ENCODE data around the gene SLC25A4. TPM values are rescaled to one million over a fixed set of nuclear protein-coding genes. Genes with fewer than 3 reads are reported as not detected.
"Not testable (repeated sequence)": the region's sequence is repeated elsewhere in the genome, so short reads cannot be mapped to it uniquely, and the experiment has no call there.

SLC25A4 gene
- total and polyA plus RNA-seq, 2 of the 13 experiments (the other 11 are each of a cell fraction or from before 2014, with no cell fraction given), result 30.3 to 42.1 TPM

DNA sequence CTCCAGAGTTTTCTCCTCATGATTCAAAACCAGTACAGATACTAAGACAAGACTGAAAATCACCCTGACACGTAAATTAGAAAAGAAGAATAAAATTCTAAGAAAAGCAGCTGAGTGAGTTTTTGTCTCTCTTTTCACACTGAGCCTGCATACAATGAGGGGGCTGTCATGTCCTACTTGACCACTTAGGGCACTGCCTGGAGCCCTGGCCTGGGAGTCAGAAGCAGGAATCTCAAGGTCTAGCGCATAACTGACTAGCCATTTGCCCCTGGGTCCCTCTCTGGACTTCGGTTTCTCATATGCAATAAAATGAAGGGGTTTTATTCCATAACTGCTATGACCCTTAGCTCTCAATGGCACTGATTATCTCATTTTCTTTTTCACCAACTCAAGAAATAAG is 36.7 kb upstream of the SLC25A4 start (continued):
- TF ChIP-seq ZSCAN31 (CRISPR knock-in tag; IDR thresholded peaks at IDR 0.05; ENCODE audit: low read depth) (no peak), ZNF652 (CRISPR knock-in tag; IDR thresholded peaks at IDR 0.05; ENCODE audit: borderline replicate concordance, low read depth) (no peak)

DNA sequence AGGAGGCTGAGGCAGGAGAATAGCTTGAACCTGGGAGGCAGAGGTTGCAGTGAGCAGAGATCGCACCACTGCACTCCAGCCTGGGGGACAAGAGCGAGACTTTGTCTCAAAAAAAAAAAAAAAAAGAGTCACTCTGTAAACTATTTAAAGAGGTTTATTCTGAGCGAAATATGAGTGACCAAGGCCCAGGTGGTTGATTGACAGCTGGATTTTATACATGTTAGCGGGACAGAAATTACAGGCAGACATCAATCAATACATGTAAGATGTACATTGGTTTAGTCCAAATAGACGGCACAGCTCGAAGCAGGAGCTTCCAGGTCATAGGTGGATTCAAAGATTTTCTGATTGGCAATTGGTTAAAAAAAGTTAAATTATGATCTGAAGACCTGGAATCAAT is 35.5 kb upstream of the SLC25A4 start:
- in situ Hi-C loops (cut with HindIII; ENCODE audit: extremely low pct_ligation_motif_present, low pct_unique_long_range_greater_than_20kb); H3K9me3 ChIP-seq (ENCODE audit: low read length); intact Hi-C loops (cut with micrococcal nuclease; ENCODE audit: unreplicated experiment); H2AFZ ChIP-seq (ENCODE audit: low read length); BruUV-seq (replicated peaks); CTCF ChIA-PET (ENCODE audit: low intra/inter-chr PET ratio, low total read pairs); FAIRE-seq; DNase-seq (ENCODE audit: low spot score); H3K9ac ChIP-seq (ENCODE audit: insufficient read depth, low read depth, low read length); ATAC-seq; H4K20me1 ChIP-seq (ENCODE audit: insufficient read depth, low read length); H3K27me3 ChIP-seq (ENCODE audit: control insufficient read depth in 1 of 2, insufficient read depth in 2 of 2, low read length in 2 of 2); H3K27ac ChIP-seq (ENCODE audit: extremely low read length, insufficient read depth, low read length); H3K4me2 ChIP-seq (ENCODE audit: low read depth, low read length); H3K36me3 ChIP-seq (replicated peaks in 1 of 2; ENCODE audit: control insufficient read depth in 1 of 2, insufficient read depth in 2 of 2, low read length in 2 of 2); H3K4me3 ChIP-seq (replicated peaks in 1 of 3; ENCODE audit: insufficient read depth in 1 of 3, low read depth in 2 of 3, low read length in 3 of 3); H3K79me2 ChIP-seq (ENCODE audit: insufficient read depth, low read length): not testable (repeated sequence)
- POLR2A ChIA-PET, result interaction anchor here (1.4 kb wide), 1 partner anchor 35 kb away, joined by 3 read pairs; the partner anchor contains the start of gene SLC25A4
- H3K4me1 ChIP-seq (ENCODE audit: insufficient read depth, low read length), result peaks cover 23% of the 10 kb centered on the region
- 33% methylated on average over 6 of the region's 6 CpGs for WGBS (ENCODE audit: low lambda C conversion rate)

DNA sequence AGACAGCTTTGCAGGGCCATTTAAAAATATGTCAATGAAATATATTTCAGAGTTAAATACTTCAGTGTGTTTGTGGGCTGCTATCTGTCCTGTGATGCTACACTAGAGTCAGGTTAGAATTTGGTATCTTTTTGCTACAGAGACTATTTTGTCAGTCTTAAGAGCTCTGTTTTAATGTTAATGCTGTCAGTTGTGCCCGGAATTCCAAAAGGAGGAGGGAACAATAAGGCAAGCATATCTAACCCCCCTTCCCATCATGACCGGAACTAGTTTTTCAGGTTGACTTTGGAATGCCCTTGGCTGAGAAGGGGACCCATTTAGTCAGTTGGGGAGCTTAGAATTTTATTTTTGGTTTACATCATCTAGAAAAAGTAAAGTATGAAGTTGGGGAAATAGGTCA is 34.9 kb upstream of the SLC25A4 start:
- ATAC-seq, result no peak
- Histone ChIP-seq H3K4me1 (ENCODE audit: insufficient read depth, low read length) (peaks cover 23% of the 10 kb centered on the region), H3K9ac (ENCODE audit: insufficient read depth, low read depth, low read length) (no peak overlapping the region), H3K27ac (ENCODE audit: extremely low read length, insufficient read depth, low read length) (no peak overlapping the region), H3K4me2 (ENCODE audit: low read depth, low read length) (no peak overlapping the region), H3K4me3 (replicated peaks in 1 of 3; ENCODE audit: insufficient read depth in 1 of 3, low read depth in 2 of 3, low read length in 3 of 3) (no peak overlapping the region), H3K9me3 (ENCODE audit: low read length) (no peaks in the 10 kb centered on the region), H4K20me1 (ENCODE audit: insufficient read depth, low read length) (no peaks in the 10 kb centered on the region), H2AFZ (ENCODE audit: low read length) (no peak overlapping the region), H3K79me2 (ENCODE audit: insufficient read depth, low read length) (no peaks in the 10 kb centered on the region), H3K27me3 (ENCODE audit: control insufficient read depth in 1 of 2, insufficient read depth in 2 of 2, low read length in 2 of 2) (no peaks in the 10 kb centered on the region), H3K36me3 (replicated peaks in 1 of 2; ENCODE audit: control insufficient read depth in 1 of 2, insufficient read depth in 2 of 2, low read length in 2 of 2) (no peaks in the 10 kb centered on the region)
- 31% methylated on average over 2 of the region's 2 CpGs for WGBS (ENCODE audit: low lambda C conversion rate)
- ChIA-PET CTCF (ENCODE audit: low intra/inter-chr PET ratio, low total read pairs) (no interaction called here), POLR2A (no interaction called here)
- FAIRE-seq, result no peak
- in situ Hi-C loops (cut with HindIII; ENCODE audit: extremely low pct_ligation_motif_present, low pct_unique_long_range_greater_than_20kb), result no loop called here
- DNase-seq (ENCODE audit: low spot score), result no peak
- intact Hi-C loops (cut with micrococcal nuclease; ENCODE audit: unreplicated experiment), result no loop called here
- no peak for TF ChIP-seq ZNF441 (CRISPR knock-in tag; IDR thresholded peaks at IDR 0.05; ENCODE audit: borderline replicate concordance)
- TF ChIP-seq, protein P1, sequence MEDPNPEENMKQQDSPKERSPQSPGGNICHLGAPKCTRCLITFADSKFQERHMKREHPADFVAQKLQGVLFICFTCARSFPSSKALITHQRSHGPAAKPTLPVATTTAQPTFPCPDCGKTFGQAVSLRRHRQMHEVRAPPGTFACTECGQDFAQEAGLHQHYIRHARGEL (CRISPR knock-in tag; IDR thresholded peaks at IDR 0.05), result no peak
- TF ChIP-seq SMAD3 (CRISPR knock-in tag; IDR thresholded peaks at IDR 0.05), result no peak
- no peak for TF ChIP-seq ARNTL (CRISPR knock-in tag; IDR thresholded peaks at IDR 0.05)
- no TSS peak for BruUV-seq (replicated peaks)
